Islet of Langerhans (tissue), 1 donor: Measurements from ENCODE around the gene ZNRF2.

Experiments
- FAIRE-seq: peaks from one replicate; lab custom pipeline; 2011; peaks lifted over from hg19 to GRCh38; lab: Jason Lieb, UNC

Gene ZNRF2

DNA sequence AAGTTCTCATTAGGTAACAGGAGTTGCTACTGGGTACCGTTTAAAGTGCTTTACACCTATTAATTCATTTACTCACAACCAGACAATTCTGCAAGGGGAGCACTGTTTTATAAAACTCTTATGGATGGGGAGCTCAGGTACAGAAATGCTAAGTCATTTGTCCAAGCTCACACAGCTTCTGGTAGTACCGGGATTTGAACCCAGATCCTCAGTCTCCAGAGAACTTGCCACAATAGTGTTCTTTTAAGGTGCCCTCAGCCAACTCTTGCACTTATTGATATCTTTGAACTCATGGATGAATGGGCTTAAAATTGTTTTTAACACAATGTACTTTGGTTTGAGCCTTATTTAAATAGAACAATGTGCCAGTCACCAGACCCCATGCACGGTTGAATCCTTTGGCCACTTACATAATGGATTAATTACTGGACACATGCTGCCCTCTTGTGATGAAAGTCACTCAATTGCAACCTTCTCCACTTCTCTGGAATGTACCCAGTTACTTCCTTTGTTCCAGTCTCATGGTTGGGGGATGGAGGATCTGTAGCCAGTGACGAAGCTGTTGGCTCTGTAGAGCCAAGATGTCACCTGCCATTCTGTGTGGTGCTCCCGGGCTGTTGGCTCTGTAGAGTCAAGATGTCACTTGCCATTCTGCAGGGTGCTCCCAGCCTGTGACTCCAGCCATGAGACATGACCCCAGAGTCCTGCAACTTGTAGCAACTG, 128.5 kb downstream of the ZNRF2 start:
- peak; percentile 90 for FAIRE-seq

DNA sequence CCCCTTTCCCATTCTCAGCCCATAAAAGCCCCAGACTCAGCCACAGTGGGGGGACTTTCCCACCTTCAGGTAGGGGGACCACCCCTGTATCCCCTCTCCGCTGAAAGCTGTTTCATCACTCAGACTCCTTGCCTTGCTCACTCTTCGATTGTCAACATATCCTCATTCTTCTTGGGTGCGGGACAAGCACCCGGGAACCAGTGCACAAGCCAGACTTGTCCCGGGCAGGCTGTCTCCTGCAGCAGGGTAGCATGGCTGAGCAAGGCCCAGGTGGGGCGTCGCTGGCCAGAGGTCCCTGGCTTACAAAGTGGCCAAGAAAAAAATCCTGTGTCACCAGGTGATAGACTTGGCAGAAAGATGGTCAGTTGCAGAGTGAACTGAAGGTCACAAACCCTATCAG, 129.5 kb downstream of the ZNRF2 start:
- no peak for FAIRE-seq
